Measurements from ENCODE around the gene ANXA11.
A peak's percentile ranks its signal among the peaks of the same experiment; 100 is the strongest.

- TF ChIP-seq, protein P1, sequence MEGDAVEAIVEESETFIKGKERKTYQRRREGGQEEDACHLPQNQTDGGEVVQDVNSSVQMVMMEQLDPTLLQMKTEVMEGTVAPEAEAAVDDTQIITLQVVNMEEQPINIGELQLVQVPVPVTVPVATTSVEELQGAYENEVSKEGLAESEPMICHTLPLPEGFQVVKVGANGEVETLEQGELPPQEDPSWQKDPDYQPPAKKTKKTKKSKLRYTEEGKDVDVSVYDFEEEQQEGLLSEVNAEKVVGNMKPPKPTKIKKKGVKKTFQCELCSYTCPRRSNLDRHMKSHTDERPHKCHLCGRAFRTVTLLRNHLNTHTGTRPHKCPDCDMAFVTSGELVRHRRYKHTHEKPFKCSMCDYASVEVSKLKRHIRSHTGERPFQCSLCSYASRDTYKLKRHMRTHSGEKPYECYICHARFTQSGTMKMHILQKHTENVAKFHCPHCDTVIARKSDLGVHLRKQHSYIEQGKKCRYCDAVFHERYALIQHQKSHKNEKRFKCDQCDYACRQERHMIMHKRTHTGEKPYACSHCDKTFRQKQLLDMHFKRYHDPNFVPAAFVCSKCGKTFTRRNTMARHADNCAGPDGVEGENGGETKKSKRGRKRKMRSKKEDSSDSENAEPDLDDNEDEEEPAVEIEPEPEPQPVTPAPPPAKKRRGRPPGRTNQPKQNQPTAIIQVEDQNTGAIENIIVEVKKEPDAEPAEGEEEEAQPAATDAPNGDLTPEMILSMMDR (IDR thresholded peaks at IDR 0.05), result no peak
- peak in 1 of 2 donors; percentile 43 for TF ChIP-seq POLR2A (IDR thresholded peaks at IDR 0.05)
Observed at GRCh38 chr10:80203835-80204676, 1.3 kb downstream of the ANXA11 start.

Measured in thyroid gland (tissue), 4 donors.